Smooth muscle cell of the umbilical artery (primary cell): ENCODE results near the gene LMBRD2. TPM values are rescaled to one million over a fixed set of nuclear protein-coding genes. Genes with fewer than 3 reads are reported as not detected.

ENCODE experiments used
- total RNA-seq: library from RNA; depleted of rRNA; stranded (reverse); fragments of >200 nt; gene quantifications from 2 replicates; pipeline ENCODE4 v1.2.3, GENCODE V29; 2014

The LMBRD2 gene
- 27.9 and 40.1 TPM in 2 replicates for total RNA-seq

GRCh38 chr5:36151434-36152323 is at the start of gene LMBRD2, which contains the start of gene SKP2:
Gene LMBRD2, minus strand, starts transcription at chr5:36151887. Its CDS starts 8,538 bp downstream, at chr5:36143349.
Gene SKP2, plus strand, starts transcription at chr5:36152111. Its CDS starts 152 bp downstream, at chr5:36152263.

GRCh38 chr5:36066540-36067210 is 85.0 kb downstream of the LMBRD2 start, which contains the start of gene UGT3A2:
Gene UGT3A2, minus strand, starts transcription at chr5:36066882. Its CDS starts 93 bp downstream, at chr5:36066789.

Other genes with a start within 250 kb of the LMBRD2 start
- gene CAPSL, start 213.3 kb downstream of the LMBRD2 start, total RNA-seq, result not detected in 2 replicates
- not detected in 2 replicates for gene UGT3A1, start 160.5 kb downstream of the LMBRD2 start, total RNA-seq
- not detected in 2 replicates for gene UGT3A2, start 85.0 kb downstream of the LMBRD2 start, total RNA-seq
- 52.9 and 58.4 TPM in 2 replicates for gene SKP2, start 224 bp upstream of the LMBRD2 start, total RNA-seq
- gene NADK2, start 90.0 kb upstream of the LMBRD2 start, total RNA-seq, result 37.4 and 54.4 TPM in 2 replicates
- 0.30 and 0.60 TPM in 2 replicates for gene RANBP3L, start 150.0 kb upstream of the LMBRD2 start, total RNA-seq